GM23248 (cell line): ENCODE results near the gene ABHD2.

ENCODE experiments used
- EZH2 ChIP-seq: fragments of 200-600 bp; sonication (generic); IDR thresholded peaks from 2 replicates; pipeline ENCODE4 v1.6.1; 2018; ENCODE audit warnings: antibody characterized with exemption, mild to moderate bottlenecking; ENCODE audit not compliant: insufficient read depth, poor library complexity, severe bottlenecking
- EZH2phosphoT487 ChIP-seq: fragments of 200-600 bp; sonication (generic); IDR thresholded peaks from 2 replicates; pipeline ENCODE4 v1.6.1; 2018; ENCODE audit warnings: antibody characterized with exemption, moderate library complexity, mild to moderate bottlenecking, low read depth; ENCODE audit not compliant: insufficient read depth

DNA sequence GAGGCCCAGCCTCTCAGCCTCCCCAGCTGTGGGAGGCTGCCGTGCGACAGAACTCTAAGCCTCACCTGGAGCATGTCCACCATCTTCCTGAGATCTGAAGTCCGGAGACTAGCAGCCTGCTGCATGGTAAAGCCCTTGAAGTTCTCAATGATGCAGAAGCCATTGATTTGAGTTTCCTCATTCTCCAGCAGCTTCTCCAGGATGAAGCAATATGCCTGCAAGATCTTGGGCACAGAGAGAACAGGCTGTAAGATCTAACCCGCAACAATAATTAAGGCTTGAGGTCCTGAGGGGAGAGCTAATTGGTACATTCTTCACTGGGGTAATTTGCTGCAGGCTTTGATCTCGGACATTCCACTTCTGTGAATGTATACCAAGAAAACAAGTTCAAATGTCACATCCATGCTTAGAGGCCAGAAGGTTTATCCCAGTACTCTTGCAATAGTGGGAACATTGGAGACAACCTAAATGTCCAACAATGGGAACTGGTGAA is 123.5 kb downstream of the ABHD2 start:
- TF ChIP-seq EZH2 (no peak), EZH2phosphoT487 (no peak)
